Progenitor cell of endocrine pancreas (in vitro differentiated cells): ENCODE data around the gene UBE2L6. TPM values are rescaled to one million over a fixed set of nuclear protein-coding genes. Genes with fewer than 3 reads are reported as not detected.

Experiments used
- DNase-seq: peaks from one replicate; pipeline ENCODE4 v3.0.0; 2021; ENCODE audit warnings: low spot score; ENCODE audit not compliant: unreplicated experiment
- H3K27ac Mint-ChIP-seq: 2 replicates; pipeline ENCODE4 v1.8.0; 2021; ENCODE audit warnings: mild to moderate bottlenecking, moderate library complexity, mixed read lengths
- H3K27me3 Mint-ChIP-seq: 2 replicates; pipeline ENCODE4 v1.8.0; 2021; ENCODE audit warnings: mixed read lengths
- H3K36me3 Mint-ChIP-seq: 2 replicates; pipeline ENCODE4 v1.8.0; 2022; ENCODE audit warnings: mixed read lengths; ENCODE audit not compliant: insufficient read depth
- H3K4me1 Mint-ChIP-seq: 2 replicates; pipeline ENCODE4 v1.8.0; 2021; ENCODE audit warnings: low read depth, mixed read lengths
- H3K4me3 Mint-ChIP-seq: 2 replicates; pipeline ENCODE4 v1.8.0; 2021; ENCODE audit warnings: low read depth, mild to moderate bottlenecking, moderate library complexity, mixed read lengths
- H3K9me3 Mint-ChIP-seq: 2 replicates; pipeline ENCODE4 v1.8.0; 2021; ENCODE audit warnings: low read depth, mixed read lengths
- total RNA-seq: library from RNA; stranded (reverse); gene quantifications from 2 replicates; pipeline ENCODE4 v1.2.1, GENCODE V29; 2021
- TF ChIP-seq, protein P1 (sequence below): fragments of 200-600 bp; sonication (generic); IDR thresholded peaks from one replicate; pipeline ENCODE4 v1.5.0; 2021; ENCODE audit warnings: antibody characterized with exemption, mild to moderate bottlenecking; ENCODE audit not compliant: unreplicated experiment

Gene UBE2L6
- total RNA-seq, 1 donor from 2014 or later, result 34.3 TPM

DNA sequence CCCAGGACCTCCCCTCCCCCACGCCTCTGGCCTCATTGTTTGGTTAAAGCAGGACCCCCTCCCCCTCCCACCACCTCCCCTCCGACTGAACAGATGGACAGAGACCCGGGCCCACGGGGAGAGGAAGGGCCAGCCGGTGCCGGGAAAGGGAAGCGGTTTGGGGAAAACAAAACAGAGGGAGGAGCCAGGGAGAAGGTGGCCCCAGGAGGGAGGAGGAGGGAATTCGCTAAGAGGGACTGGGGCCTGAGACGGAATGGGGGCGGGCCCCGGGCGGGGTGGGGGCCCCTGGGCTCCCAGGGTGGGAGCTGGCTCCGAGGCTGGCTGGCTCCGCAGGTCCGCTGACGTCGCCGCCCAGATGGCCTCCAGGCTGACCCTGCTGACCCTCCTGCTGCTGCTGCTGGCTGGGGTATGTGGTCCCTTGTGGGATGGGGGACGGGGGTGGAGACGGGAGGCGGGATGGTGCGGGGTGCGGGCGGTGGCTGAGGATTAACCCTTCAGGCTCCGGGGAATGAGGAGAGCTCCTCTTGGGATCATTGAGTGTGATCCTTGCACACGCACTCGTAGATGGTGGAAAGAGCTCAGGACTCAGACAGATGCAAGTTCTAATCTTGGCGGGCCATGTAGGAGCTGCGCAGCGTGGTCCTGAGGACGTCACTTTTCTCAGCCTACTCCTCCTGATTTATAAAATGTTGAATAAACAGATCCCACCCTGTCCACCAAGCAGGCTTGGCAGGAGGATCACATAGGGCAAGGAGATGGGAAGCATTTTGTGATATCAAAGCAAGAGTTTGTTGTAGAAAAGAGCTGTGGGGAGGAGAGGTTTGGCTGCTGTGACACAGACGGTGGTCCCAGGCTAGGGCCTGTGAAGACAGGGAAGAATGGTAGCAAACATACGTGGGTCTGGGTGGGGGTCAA is 30.7 kb upstream of the UBE2L6 start:
- H3K36me3 Mint-ChIP-seq, result peaks cover 13% of the 10 kb centered on the region
- TF ChIP-seq, protein P1, sequence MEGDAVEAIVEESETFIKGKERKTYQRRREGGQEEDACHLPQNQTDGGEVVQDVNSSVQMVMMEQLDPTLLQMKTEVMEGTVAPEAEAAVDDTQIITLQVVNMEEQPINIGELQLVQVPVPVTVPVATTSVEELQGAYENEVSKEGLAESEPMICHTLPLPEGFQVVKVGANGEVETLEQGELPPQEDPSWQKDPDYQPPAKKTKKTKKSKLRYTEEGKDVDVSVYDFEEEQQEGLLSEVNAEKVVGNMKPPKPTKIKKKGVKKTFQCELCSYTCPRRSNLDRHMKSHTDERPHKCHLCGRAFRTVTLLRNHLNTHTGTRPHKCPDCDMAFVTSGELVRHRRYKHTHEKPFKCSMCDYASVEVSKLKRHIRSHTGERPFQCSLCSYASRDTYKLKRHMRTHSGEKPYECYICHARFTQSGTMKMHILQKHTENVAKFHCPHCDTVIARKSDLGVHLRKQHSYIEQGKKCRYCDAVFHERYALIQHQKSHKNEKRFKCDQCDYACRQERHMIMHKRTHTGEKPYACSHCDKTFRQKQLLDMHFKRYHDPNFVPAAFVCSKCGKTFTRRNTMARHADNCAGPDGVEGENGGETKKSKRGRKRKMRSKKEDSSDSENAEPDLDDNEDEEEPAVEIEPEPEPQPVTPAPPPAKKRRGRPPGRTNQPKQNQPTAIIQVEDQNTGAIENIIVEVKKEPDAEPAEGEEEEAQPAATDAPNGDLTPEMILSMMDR, result no peak
- H3K4me3 Mint-ChIP-seq, result peak overlapping the region; percentile 73
- peak; percentile 75 for DNase-seq
- no peaks in the 10 kb centered on the region for H3K27me3 Mint-ChIP-seq
- peaks cover 32% of the 10 kb centered on the region for H3K4me1 Mint-ChIP-seq
- peak overlapping the region; percentile 97 for H3K27ac Mint-ChIP-seq
- H3K9me3 Mint-ChIP-seq, result no peaks in the 10 kb centered on the region

DNA sequence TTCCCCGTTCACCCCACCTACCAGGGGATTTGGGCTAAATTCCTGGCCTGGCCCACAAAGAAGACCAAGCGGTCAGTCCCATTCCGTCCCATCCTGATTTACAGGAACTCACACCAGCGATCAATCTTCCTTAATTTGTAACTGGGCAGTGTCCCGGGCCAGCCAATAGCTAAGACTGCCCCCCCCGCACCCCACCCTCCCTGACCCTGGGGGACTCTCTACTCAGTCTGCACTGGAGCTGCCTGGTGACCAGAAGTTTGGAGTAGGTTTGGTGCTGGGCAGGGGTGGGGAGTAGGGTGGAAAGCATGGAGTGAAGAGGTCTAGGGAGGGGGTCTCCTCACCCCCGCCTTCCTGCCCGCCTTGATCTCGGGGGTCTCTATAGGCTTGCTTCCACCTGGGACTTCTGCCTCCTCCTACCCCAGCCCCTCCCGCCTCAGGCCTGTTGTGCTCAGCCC is 30.0 kb upstream of the UBE2L6 start, which contains the start of gene SERPING1:
Gene SERPING1, plus strand, starts transcription at position 225 of the 455 bp plus-strand sequence. CDS start 586 bp downstream, outside the sequence.
- TF ChIP-seq, protein P1, result no peak
- H3K9me3 Mint-ChIP-seq, result no peaks in the 10 kb centered on the region
- no peaks in the 10 kb centered on the region for H3K27me3 Mint-ChIP-seq
- peak within 1 kb of the TSS; percentile 73 for H3K4me3 Mint-ChIP-seq
- peaks cover 32% of the 10 kb centered on the region for H3K4me1 Mint-ChIP-seq
- DNase-seq, result no peak
- H3K36me3 Mint-ChIP-seq, result peaks cover 13% of the 10 kb centered on the region
- H3K27ac Mint-ChIP-seq, result peak within 1 kb of the TSS; percentile 97

DNA sequence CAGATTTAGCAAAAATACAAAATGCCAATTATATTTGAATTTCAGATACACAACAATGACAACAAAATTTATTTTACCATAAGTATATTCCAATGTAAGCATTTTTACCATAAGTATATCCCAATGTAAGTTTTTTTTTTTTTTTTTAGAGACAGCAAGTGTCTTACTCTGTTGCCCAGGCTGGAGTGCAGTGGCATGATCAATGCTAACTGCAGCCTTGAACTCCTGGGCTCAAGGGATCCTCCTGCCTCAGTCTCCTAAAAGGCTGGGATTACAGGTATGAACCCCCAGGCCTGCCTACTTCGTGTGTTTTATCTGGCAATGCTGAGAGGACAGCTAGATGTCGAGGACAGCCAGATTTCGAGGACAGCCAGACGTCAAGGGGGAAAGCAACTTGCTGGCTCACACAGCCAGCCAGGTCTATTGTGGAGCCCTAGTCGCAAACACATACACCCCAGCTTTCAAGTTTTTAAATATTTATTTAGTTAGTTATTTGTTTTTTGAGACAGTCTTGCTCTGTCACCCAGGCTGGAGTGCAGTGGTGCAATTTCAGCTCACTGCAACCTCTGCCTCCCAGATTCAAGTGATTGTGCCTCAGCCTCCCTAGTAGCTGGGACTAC is 28.9 kb upstream of the UBE2L6 start:
- DNase-seq, result no peak
- H3K27ac Mint-ChIP-seq, result peak overlapping the region; percentile 59
- peaks cover 32% of the 10 kb centered on the region for H3K4me1 Mint-ChIP-seq
- peaks cover 9% of the 10 kb centered on the region for H3K36me3 Mint-ChIP-seq
- no peaks in the 10 kb centered on the region for H3K27me3 Mint-ChIP-seq
- TF ChIP-seq, protein P1, result no peak
- H3K4me3 Mint-ChIP-seq, result no peak overlapping the region
- H3K9me3 Mint-ChIP-seq, result no peaks in the 10 kb centered on the region

DNA sequence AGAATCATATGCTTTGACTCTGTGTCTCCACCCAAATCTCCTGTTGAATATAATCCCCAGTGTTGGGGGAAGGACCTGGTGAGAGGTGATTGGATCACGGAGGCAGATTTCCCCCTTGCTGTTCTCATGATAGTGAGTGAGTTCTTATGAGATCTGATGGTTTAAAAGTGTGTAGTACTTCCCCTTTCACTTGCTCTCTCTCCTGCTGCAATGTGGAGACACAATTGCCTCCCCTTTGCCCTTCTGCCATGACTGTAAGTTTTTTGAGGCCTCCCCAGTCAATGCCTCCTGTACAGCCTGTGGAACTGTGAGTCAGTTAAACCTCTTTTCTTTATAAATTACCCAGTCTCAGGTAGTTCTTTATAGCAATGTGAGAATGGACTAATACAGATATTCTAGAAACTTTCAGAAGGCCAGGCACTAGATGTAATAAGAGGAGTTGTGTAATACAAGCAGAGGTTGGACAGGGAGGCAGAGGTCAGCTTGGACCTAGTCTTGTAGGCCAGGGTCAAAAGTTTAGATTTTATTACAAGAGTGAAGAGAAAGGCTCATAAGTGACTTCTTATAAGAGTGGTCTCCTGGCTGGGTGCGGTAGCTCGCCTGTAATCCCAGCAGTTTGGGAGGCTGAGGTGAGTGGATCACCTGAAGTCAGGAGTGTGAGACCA is 20.7 kb upstream of the UBE2L6 start:
- no peak for DNase-seq
- no peak overlapping the region for H3K4me3 Mint-ChIP-seq
- no peaks in the 10 kb centered on the region for H3K4me1 Mint-ChIP-seq
- H3K27me3 Mint-ChIP-seq, result no peaks in the 10 kb centered on the region
- TF ChIP-seq, protein P1, result no peak
- no peaks in the 10 kb centered on the region for H3K36me3 Mint-ChIP-seq
- no peak overlapping the region for H3K27ac Mint-ChIP-seq
- H3K9me3 Mint-ChIP-seq, result no peaks in the 10 kb centered on the region

DNA sequence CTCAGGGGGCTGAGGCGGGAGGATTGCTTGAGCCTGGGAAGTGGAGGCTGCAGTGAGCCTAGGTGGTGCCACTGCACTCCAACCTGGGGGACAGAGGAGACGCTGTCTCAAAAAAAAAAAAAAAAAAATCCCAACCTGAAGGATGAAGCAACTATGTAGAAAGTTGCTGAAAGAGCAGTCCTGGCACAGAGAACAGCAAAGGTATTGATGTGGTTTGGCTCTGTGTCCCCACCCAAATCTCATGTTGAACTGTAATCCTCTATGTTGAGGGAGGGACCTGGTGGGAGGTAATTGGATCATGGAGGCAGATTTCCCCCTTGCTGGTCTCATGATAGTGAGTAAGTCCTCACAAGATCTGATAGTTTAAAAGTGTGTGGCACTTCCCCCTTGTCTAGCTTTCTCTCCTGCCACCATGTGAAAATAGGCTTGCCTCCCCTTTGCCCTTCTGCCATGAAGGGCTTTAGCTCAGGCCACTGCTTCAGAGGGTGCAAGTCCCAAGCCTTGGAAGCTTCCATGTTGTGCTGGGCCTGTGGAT is 19.3 kb upstream of the UBE2L6 start:
- TF ChIP-seq, protein P1, result no peak
- Mint-ChIP-seq H3K36me3 (no peaks in the 10 kb centered on the region), H3K4me3 (no peak overlapping the region), H3K27ac (no peak overlapping the region), H3K9me3 (no peaks in the 10 kb centered on the region), H3K4me1 (no peaks in the 10 kb centered on the region), H3K27me3 (no peaks in the 10 kb centered on the region)
- DNase-seq, result no peak
